Measurements from ENCODE around the gene SNRPD3. TPM values are rescaled to one million over a fixed set of nuclear protein-coding genes. Genes with fewer than 3 reads are reported as not detected.

The SNRPD3 gene
- total and polyA plus RNA-seq, 9 of the 15 experiments (the other 6 are each of a cell fraction or from before 2014, with no cell fraction given) = 131 to 366 (median 274) TPM

DNA sequence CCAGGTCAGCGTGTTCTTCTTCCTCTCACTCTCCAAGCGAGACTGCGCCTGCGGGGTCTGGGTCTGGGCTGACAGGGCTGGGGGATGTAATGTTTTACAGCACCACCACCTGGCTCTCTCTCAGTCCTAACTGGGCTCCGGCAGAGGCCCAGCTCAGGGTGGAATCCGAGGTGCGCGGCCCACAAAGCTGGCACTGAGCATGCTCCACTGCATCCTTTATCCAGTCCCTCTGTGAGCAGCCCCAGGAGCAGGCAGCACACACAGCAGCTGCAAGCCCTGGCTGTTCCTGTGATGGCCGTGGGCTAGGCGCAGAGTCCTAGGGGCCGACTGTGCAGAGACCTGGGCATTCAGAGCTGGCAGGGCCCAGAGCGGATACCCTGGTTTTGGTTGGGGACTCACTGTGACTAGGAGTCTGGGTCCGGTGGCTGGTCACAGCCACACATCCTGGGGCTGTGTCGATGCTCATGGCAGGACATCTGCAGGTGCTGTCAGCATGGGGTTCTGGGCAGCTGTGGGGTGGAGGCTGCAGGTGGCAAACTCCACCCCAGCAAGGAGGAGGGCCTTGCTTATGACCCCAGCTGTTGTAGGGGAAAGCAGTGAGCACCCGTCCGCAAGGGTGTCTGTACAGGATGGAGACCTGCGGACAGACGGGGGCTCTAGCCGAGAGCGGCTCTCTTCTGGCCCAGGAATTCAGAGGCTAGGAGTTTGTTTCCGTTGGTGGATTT lies 33.1 kb downstream of the SNRPD3 start (continued):
- TF ChIP-seq, protein P1, sequence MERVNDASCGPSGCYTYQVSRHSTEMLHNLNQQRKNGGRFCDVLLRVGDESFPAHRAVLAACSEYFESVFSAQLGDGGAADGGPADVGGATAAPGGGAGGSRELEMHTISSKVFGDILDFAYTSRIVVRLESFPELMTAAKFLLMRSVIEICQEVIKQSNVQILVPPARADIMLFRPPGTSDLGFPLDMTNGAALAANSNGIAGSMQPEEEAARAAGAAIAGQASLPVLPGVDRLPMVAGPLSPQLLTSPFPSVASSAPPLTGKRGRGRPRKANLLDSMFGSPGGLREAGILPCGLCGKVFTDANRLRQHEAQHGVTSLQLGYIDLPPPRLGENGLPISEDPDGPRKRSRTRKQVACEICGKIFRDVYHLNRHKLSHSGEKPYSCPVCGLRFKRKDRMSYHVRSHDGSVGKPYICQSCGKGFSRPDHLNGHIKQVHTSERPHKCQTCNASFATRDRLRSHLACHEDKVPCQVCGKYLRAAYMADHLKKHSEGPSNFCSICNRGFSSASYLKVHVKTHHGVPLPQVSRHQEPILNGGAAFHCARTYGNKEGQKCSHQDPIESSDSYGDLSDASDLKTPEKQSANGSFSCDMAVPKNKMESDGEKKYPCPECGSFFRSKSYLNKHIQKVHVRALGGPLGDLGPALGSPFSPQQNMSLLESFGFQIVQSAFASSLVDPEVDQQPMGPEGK (CRISPR knock-in tag; IDR thresholded peaks at IDR 0.05; ENCODE audit: borderline replicate concordance) = no peak
- no peak for TF ChIP-seq KLF6 (CRISPR knock-in tag; IDR thresholded peaks at IDR 0.05; ENCODE audit: borderline replicate concordance)
- TF ChIP-seq TAF7 (tag; IDR thresholded peaks at IDR 0.05) = no peak
- TF ChIP-seq, protein P2, sequence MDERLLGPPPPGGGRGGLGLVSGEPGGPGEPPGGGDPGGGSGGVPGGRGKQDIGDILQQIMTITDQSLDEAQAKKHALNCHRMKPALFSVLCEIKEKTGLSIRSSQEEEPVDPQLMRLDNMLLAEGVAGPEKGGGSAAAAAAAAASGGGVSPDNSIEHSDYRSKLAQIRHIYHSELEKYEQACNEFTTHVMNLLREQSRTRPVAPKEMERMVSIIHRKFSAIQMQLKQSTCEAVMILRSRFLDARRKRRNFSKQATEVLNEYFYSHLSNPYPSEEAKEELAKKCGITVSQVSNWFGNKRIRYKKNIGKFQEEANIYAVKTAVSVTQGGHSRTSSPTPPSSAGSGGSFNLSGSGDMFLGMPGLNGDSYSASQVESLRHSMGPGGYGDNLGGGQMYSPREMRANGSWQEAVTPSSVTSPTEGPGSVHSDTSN (CRISPR knock-in tag; IDR thresholded peaks at IDR 0.05; ENCODE audit: low read depth) = no peak
- TF ChIP-seq, protein P2 (tag; conservative IDR thresholded peaks at IDR 0.05; ENCODE audit: low read depth) = no peak
- TF ChIP-seq, protein P3, sequence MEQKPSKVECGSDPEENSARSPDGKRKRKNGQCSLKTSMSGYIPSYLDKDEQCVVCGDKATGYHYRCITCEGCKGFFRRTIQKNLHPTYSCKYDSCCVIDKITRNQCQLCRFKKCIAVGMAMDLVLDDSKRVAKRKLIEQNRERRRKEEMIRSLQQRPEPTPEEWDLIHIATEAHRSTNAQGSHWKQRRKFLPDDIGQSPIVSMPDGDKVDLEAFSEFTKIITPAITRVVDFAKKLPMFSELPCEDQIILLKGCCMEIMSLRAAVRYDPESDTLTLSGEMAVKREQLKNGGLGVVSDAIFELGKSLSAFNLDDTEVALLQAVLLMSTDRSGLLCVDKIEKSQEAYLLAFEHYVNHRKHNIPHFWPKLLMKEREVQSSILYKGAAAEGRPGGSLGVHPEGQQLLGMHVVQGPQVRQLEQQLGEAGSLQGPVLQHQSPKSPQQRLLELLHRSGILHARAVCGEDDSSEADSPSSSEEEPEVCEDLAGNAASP (IDR thresholded peaks at IDR 0.05) = no peak
- no peak for TF ChIP-seq DACH1 (IDR thresholded peaks at IDR 0.05; ENCODE audit: partially characterized antibody)
- no peak for TF ChIP-seq PHB2 (IDR thresholded peaks at IDR 0.05; ENCODE audit: low read depth)
- TF ChIP-seq, protein P4, sequence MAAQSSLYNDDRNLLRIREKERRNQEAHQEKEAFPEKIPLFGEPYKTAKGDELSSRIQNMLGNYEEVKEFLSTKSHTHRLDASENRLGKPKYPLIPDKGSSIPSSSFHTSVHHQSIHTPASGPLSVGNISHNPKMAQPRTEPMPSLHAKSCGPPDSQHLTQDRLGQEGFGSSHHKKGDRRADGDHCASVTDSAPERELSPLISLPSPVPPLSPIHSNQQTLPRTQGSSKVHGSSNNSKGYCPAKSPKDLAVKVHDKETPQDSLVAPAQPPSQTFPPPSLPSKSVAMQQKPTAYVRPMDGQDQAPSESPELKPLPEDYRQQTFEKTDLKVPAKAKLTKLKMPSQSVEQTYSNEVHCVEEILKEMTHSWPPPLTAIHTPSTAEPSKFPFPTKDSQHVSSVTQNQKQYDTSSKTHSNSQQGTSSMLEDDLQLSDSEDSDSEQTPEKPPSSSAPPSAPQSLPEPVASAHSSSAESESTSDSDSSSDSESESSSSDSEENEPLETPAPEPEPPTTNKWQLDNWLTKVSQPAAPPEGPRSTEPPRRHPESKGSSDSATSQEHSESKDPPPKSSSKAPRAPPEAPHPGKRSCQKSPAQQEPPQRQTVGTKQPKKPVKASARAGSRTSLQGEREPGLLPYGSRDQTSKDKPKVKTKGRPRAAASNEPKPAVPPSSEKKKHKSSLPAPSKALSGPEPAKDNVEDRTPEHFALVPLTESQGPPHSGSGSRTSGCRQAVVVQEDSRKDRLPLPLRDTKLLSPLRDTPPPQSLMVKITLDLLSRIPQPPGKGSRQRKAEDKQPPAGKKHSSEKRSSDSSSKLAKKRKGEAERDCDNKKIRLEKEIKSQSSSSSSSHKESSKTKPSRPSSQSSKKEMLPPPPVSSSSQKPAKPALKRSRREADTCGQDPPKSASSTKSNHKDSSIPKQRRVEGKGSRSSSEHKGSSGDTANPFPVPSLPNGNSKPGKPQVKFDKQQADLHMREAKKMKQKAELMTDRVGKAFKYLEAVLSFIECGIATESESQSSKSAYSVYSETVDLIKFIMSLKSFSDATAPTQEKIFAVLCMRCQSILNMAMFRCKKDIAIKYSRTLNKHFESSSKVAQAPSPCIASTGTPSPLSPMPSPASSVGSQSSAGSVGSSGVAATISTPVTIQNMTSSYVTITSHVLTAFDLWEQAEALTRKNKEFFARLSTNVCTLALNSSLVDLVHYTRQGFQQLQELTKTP (IDR thresholded peaks at IDR 0.05; ENCODE audit: low read depth in 1 of 2, partially characterized antibody in 2 of 2) = no peak
